B cell (primary cell): ENCODE data around the gene CTH.

Experiments
- CTCF ChIP-seq: fragments of 200-600 bp; IDR thresholded peaks from one replicate; pipeline ENCODE4 v1.8.0; 2022; ENCODE audit warnings: antibody characterized with exemption, mild to moderate bottlenecking
- EZH2 ChIP-seq: IDR thresholded peaks from 2 replicates; pipeline ENCODE4 v1.6.1; 2012; ENCODE audit warnings: borderline replicate concordance, low read depth, mild to moderate bottlenecking, moderate library complexity, low read length; ENCODE audit not compliant: insufficient read depth, poor library complexity, severe bottlenecking

DNA sequence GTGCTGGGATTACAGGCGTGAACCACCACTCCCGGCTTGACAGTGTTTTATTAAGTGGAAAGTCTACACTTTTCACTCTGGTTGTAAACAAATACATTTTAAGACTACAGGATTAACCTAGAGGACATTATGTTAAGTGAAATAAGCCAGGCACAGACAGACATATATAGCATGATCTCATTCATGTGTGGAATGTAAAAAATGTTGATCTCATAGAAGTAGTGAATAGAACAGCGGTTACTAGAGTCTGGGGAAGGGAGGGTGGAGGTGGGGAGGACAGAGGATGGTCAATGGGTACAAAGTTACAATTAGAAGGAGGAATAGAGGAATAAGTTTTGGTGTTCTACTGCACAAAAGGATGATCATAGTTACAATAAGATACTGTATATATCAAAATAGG is 16.9 kb downstream of the CTH start:
- TF ChIP-seq CTCF (no peak), EZH2 (no peak)
